HepG2 (cell line): Measurements from ENCODE around the gene WDR81. TPM values are rescaled to one million over a fixed set of nuclear protein-coding genes. Genes with fewer than 3 reads are reported as not detected.

Experiments used
- ATF5 ChIP-seq: sonication (generic); formaldehyde crosslinking; IDR thresholded peaks from 2 replicates; pipeline ENCODE4 v1.4.0; 2020; ENCODE audit warnings: mild to moderate bottlenecking, low read depth, missing genetic modification reagents
- GABPB1 ChIP-seq: IDR thresholded peaks from 2 replicates; pipeline ENCODE4 v1.6.1; 2016; ENCODE audit warnings: mild to moderate bottlenecking, missing genetic modification reagents, moderate library complexity, missing compliant biosample characterization
- GLI4 ChIP-seq: sonication (generic); formaldehyde crosslinking; IDR thresholded peaks from 2 replicates; pipeline ENCODE4 v1.5.1; 2020; ENCODE audit warnings: missing genetic modification reagents, mild to moderate bottlenecking, moderate library complexity, borderline replicate concordance
- JUN ChIP-seq: sonication (generic); formaldehyde crosslinking; IDR thresholded peaks from 2 replicates; pipeline ENCODE4 v1.4.0; 2020; ENCODE audit warnings: mild to moderate bottlenecking, missing genetic modification reagents
- MLLT10 ChIP-seq: sonication (generic); formaldehyde crosslinking; IDR thresholded peaks from 2 replicates; pipeline ENCODE4 v1.4.0; 2020; ENCODE audit warnings: missing genetic modification reagents
- XBP1 ChIP-seq: sonication (generic); formaldehyde crosslinking; IDR thresholded peaks from 2 replicates; pipeline ENCODE4 v1.5.0; 2020; ENCODE audit warnings: missing genetic modification reagents
- ZBTB25 ChIP-seq: IDR thresholded peaks from 2 replicates; pipeline ENCODE4 v1.6.1; 2018; ENCODE audit warnings: missing genetic modification reagents
- polyA plus RNA-seq, 8 experiments: library from polyadenylated mRNA; depleted of rRNA in 3 of 8; stranded (reverse) in 7 of 8; unstranded in 1 of 8; fragments of >200 nt; fragmentation: Illumina TruSeq in 4 of 8; extraction: Trizol in 4 of 8; gene quantifications; 2 replicates each; pipeline versions ENCODE4 v1.2.1 to v1.2.3, GENCODE V29; 2011 to 2016; ENCODE audit warnings: low read depth in 4 of 8, missing spikeins in 1 of 8, mixed read lengths in 1 of 8; ENCODE audit not compliant: insufficient read depth in 1 of 8
- total RNA-seq, 5 experiments: library from RNA; depleted of rRNA; stranded (reverse); fragments of >200 nt; fragmentation: Illumina TruSeq; extraction: Trizol; gene quantifications; 2 replicates each; pipeline ENCODE4 v1.2.3, GENCODE V29; 2016; ENCODE audit warnings: low read depth in 1 of 5
- TF ChIP-seq, protein P1 (sequence below): sonication (generic); formaldehyde crosslinking; IDR thresholded peaks from 2 replicates; pipeline ENCODE4 v1.4.0; 2020; ENCODE audit warnings: mild to moderate bottlenecking, missing genetic modification reagents
- TF ChIP-seq, protein P2 (sequence below): sonication (generic); formaldehyde crosslinking; IDR thresholded peaks from 2 replicates; pipeline ENCODE4 v1.4.0; 2020; ENCODE audit warnings: missing genetic modification reagents
- TF ChIP-seq, protein P3 (sequence below): sonication (generic); formaldehyde crosslinking; IDR thresholded peaks from 2 replicates; pipeline ENCODE4 v1.5.1; 2020; ENCODE audit warnings: mild to moderate bottlenecking, missing genetic modification reagents, borderline replicate concordance
- TF ChIP-seq, protein P4 (sequence below): sonication (generic); formaldehyde crosslinking; IDR thresholded peaks from 2 replicates; pipeline ENCODE4 v1.5.0; 2020; ENCODE audit warnings: mild to moderate bottlenecking, missing genetic modification reagents

The WDR81 gene
- total and polyA plus RNA-seq, 2 of the 13 experiments (the other 11 are each of a cell fraction or from before 2014, with no cell fraction given) = 9.1 to 16.7 TPM

DNA sequence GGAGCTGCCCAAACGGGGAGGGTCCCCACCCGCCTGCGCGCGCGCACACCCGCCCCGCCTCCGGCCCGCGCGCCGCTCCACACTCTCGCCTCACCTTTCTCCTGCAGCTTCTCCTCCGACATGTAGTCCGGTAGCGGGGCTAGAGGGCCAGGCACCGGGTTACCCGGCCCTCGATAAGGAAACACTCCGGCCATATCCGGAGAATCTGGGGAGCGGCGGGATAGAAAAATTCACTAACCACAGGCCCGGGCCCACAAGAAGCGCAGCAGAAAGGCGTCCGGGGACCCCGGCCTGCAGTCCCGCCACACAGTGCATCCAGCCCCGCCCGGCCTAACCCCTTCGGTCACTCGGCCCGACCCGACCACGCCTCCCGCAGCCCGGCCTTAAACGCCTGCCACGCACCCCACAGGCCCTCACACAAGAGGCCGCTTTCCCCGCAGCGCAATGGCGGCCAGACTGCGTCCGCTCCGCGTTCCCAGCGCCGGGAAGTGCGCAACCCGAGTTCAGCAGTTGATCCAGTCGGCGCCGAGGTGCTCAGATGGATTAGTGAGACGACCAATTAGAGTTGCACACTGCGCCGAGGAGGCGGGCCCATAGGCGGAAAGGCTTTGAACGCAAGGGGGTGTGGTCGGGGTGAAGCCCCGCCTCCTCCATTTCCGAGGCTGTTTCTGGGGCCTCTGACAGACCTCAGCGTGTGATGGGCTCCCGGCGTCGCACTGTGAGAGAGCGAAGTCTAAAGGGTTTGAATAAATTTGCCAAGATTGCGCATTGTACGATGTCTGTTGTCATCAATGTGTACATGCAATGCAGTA lies 39.9 kb upstream of the WDR81 start, which contains the start of gene PRPF8 (continued):
- TF ChIP-seq, protein P1, sequence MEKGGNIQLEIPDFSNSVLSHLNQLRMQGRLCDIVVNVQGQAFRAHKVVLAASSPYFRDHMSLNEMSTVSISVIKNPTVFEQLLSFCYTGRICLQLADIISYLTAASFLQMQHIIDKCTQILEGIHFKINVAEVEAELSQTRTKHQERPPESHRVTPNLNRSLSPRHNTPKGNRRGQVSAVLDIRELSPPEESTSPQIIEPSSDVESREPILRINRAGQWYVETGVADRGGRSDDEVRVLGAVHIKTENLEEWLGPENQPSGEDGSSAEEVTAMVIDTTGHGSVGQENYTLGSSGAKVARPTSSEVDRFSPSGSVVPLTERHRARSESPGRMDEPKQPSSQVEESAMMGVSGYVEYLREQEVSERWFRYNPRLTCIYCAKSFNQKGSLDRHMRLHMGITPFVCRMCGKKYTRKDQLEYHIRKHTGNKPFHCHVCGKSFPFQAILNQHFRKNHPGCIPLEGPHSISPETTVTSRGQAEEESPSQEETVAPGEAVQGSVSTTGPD (CRISPR knock-in tag) = no peak
- no peak for TF ChIP-seq XBP1
- no peak for TF ChIP-seq JUN (CRISPR knock-in tag)
- TF ChIP-seq GLI4 = peak; percentile 81; the same call in 1 of the 2 replicates
- no peak for TF ChIP-seq ZBTB25 (CRISPR knock-in tag)
- 0 out of 2 replicates have a peak, but pooled peaks have one; percentile 80 for TF ChIP-seq ATF5 (CRISPR knock-in tag)
- TF ChIP-seq, protein P2, sequence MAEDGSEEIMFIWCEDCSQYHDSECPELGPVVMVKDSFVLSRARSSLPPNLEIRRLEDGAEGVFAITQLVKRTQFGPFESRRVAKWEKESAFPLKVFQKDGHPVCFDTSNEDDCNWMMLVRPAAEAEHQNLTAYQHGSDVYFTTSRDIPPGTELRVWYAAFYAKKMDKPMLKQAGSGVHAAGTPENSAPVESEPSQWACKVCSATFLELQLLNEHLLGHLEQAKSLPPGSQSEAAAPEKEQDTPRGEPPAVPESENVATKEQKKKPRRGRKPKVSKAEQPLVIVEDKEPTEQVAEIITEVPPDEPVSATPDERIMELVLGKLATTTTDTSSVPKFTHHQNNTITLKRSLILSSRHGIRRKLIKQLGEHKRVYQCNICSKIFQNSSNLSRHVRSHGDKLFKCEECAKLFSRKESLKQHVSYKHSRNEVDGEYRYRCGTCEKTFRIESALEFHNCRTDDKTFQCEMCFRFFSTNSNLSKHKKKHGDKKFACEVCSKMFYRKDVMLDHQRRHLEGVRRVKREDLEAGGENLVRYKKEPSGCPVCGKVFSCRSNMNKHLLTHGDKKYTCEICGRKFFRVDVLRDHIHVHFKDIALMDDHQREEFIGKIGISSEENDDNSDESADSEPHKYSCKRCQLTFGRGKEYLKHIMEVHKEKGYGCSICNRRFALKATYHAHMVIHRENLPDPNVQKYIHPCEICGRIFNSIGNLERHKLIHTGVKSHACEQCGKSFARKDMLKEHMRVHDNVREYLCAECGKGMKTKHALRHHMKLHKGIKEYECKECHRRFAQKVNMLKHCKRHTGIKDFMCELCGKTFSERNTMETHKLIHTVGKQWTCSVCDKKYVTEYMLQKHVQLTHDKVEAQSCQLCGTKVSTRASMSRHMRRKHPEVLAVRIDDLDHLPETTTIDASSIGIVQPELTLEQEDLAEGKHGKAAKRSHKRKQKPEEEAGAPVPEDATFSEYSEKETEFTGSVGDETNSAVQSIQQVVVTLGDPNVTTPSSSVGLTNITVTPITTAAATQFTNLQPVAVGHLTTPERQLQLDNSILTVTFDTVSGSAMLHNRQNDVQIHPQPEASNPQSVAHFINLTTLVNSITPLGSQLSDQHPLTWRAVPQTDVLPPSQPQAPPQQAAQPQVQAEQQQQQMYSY (CRISPR knock-in tag) = peak; percentile 94
- TF ChIP-seq MLLT10 (CRISPR knock-in tag) = no peak
- TF ChIP-seq, protein P3, sequence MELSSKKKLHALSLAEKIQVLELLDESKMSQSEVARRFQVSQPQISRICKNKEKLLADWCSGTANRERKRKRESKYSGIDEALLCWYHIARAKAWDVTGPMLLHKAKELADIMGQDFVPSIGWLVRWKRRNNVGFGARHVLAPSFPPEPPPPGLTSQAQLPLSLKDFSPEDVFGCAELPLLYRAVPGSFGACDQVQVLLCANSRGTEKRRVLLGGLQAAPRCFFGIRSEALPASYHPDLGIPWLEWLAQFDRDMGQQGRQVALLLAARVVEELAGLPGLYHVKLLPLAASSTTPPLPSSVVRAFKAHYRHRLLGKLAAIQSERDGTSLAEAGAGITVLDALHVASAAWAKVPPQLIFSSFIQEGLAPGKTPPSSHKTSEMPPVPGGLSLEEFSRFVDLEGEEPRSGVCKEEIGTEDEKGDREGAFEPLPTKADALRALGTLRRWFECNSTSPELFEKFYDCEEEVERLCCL (CRISPR knock-in tag) = no peak
- TF ChIP-seq, protein P4, sequence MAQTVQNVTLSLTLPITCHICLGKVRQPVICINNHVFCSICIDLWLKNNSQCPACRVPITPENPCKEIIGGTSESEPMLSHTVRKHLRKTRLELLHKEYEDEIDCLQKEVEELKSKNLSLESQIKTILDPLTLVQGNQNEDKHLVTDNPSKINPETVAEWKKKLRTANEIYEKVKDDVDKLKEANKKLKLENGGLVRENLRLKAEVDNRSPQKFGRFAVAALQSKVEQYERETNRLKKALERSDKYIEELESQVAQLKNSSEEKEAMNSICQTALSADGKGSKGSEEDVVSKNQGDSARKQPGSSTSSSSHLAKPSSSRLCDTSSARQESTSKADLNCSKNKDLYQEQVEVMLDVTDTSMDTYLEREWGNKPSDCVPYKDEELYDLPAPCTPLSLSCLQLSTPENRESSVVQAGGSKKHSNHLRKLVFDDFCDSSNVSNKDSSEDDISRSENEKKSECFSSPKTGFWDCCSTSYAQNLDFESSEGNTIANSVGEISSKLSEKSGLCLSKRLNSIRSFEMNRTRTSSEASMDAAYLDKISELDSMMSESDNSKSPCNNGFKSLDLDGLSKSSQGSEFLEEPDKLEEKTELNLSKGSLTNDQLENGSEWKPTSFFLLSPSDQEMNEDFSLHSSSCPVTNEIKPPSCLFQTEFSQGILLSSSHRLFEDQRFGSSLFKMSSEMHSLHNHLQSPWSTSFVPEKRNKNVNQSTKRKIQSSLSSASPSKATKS (CRISPR knock-in tag) = 0 out of 2 replicates have a peak, but pooled peaks have one; percentile 33
- TF ChIP-seq GABPB1 (CRISPR knock-in tag) = peak; percentile 95
